GM12872 (cell line): ENCODE measurements around the gene CD226.

Experiments used
- TF ChIP-seq, protein P1 (sequence below): IDR thresholded peaks from 3 replicates; pipeline ENCODE4 v1.5.1; 2011; ENCODE audit warnings: low read depth, mild to moderate bottlenecking, low read length, moderate library complexity; ENCODE audit not compliant: insufficient read depth

CD226 gene

DNA sequence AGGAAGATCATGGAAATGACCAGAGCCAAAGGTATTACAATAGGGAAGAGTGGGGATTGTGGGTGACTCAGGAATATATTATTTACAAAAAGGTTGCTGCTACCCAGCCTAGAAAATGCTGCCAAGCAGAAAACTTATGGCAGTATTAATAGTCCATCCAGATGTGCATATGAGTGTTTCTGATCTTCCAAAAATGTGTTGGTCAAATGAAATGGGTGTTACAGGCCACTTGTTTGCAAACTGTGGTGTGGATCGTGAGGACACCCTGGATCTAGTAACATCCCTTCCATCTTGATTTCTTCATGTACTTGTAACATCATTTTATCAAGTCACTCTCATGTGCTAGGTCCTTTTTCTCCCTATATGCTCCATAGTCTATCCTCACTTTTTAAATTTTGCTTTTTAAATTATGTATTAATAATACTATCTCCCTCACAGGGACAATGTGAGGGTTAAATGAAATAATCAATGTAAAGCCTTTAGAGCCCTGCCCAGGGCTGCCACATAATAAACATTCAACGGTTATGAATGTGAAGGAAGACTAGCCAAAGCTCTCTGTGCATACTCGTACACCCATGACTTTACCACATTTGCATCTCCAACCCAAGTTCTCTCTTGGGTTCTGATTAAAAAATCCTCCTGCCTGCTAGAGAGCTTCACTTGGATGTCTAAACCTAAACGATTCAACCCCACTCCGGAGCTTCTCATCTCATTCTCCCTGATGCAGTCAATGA is 18.5 kb downstream of the CD226 start:
- TF ChIP-seq, protein P1, sequence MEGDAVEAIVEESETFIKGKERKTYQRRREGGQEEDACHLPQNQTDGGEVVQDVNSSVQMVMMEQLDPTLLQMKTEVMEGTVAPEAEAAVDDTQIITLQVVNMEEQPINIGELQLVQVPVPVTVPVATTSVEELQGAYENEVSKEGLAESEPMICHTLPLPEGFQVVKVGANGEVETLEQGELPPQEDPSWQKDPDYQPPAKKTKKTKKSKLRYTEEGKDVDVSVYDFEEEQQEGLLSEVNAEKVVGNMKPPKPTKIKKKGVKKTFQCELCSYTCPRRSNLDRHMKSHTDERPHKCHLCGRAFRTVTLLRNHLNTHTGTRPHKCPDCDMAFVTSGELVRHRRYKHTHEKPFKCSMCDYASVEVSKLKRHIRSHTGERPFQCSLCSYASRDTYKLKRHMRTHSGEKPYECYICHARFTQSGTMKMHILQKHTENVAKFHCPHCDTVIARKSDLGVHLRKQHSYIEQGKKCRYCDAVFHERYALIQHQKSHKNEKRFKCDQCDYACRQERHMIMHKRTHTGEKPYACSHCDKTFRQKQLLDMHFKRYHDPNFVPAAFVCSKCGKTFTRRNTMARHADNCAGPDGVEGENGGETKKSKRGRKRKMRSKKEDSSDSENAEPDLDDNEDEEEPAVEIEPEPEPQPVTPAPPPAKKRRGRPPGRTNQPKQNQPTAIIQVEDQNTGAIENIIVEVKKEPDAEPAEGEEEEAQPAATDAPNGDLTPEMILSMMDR, result no peak

DNA sequence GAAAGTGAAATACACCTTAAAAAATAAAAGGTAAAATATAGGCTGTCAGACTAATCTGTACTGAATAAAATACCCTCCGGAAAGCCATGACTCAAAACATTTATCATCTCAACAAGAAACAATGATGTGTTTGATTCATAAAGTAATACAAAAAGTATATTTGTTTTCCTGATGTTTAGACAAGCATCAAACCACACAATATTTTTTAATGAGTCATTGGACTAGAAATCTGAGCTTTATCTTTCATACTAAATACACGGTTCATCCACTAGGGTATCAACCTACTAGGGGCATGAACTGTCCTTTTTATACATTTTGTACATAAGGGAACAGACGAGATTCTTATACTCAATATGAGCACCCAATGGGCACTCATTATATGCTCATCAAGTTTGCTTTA is 31.3 kb downstream of the CD226 start:
- TF ChIP-seq, protein P1, result no peak

DNA sequence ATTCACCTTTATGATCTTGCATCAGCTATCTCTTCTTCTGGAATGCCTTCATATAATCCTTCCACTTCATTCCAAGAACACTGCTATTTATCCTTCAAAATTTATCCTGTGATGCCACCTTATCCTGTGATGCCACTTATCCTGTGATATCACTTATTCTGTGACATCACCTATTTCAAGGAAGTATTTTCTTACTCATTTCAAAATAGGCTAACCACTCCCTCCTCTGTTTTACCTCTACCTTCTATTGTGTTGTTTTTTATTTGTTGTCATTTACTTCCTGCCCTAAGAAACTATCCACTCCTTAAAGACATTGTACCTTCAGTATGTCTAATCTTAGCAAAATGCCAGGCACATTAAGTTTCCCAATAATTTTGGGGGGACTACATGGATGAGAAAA is 38.8 kb downstream of the CD226 start:
- TF ChIP-seq, protein P1, result no peak

DNA sequence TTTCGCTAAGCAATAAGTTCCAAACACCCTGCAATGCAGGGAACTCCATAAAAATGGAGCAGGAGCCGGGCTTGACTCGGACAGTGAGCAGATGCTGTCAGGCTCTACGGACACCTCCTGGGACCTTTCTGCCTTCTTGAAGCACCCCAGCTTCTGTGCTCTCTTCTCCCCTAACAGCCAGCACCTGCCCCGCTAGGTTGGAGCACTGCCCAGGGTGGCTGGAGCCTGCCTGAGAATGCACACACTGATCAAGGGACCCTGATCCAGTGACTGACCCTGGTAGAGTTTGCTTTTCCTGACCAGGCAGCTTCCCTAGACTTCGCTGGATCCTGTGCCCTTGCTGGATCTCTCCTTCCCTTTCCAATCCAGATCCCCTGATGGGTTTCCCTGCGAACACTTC is 40.9 kb downstream of the CD226 start:
- TF ChIP-seq, protein P1, result no peak

DNA sequence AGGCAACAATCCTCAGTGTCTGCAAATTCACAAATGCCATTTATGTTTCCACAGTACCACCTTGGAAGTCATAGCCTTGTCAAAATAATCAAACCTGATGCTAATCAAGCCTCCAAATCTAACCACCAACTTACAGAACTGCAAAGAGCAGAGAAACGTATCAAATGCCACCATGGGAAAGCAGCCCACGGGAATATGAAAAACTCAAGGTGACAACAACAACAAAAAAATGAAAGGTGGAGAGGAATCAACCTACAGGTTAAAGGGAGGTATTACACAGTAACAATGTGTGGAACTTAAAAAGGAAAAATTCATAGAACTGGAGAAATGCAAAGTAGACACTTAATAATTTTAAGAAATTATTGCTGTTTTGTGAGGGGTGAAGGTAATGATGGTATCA is 46.7 kb downstream of the CD226 start:
- TF ChIP-seq, protein P1, result peak; percentile 14; the same call in 1 of the 3 replicates

DNA sequence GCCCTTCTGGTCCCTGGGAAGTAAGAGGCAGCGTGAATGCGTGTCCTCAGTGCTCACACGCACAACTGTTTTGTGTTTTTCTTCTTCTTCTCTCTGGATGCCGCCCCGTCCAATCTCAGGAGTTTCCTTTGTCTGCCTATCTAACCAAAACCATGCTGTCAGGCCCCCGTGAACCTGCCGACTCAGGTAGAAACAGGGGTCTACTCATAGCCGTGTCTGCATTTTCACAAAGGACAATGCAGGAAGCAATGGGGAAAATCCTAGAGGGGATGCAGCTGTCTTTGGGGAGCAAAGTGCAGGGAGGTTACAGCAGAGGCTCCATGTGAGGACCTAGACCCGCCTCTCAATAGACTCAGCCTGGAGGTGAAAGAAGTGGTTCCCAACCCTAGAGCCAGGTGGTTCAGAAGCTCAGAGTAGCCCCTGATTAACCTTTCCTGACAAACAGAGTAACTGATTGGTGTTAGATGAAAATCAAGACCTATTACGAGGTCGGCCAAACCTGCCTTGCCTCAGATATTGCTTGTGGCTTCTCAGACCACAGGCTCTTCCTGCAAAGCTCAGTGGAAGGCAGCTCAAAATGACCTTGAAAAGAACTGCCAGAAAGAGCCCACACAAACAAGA is 49.3 kb downstream of the CD226 start:
- TF ChIP-seq, protein P1, result no peak

DNA sequence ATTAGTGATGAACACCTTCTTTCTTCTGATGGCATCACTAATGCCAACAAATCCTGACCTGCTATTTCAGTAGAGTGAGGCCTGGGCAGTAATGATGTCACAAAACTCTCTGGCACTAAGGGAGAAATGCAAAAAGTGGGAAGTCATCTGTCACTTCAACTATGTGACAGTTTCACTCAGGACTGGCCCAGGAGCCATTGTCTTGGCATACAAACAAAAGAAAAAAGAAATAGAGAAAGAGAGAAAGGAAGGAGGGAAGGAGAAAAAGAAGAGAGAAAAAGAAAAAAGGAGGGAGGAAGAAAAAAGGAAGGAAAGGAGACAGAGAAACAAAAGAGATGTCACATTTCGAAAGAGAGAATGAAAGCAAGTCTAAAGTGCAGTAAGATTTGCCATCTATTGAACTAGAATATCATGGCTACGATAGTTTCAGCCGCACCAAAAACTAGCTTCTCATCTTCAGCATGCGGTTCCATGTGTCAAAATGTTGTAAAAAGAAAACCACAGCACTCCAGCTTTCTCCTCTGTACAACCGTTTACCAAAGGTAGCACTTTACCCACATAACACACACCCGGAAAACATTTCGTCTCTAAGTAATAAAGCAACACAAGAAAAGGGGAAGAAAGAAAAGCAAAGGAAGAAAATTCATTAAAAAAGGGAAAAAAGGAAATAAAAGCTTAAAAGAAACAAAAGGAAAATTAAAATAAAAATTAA is 50.1 kb downstream of the CD226 start:
- TF ChIP-seq, protein P1, result no peak
